Activated naive CD4-positive, alpha-beta T cell treated with anti-CD3 and anti-CD28 coated beads for 36 hours (primary cell): ENCODE measurements around the gene SYNDIG1. TPM values are rescaled to one million over a fixed set of nuclear protein-coding genes. Genes with fewer than 3 reads are reported as not detected.
"Not testable (repeated sequence)": the region's sequence is repeated elsewhere in the genome, so short reads cannot be mapped to it uniquely, and the experiment has no call there.

Experiments used
- CTCF ChIA-PET: fragments of 350-600 bp; sonication (Branson Sonifier 250); formaldehyde crosslinking; loops from one replicate; lab custom pipeline; 2021; ENCODE audit warnings: antibody characterized with exemption; lab: Charles Lee
- DNase-seq: peaks from one replicate; pipeline ENCODE4 v3.0.0-alpha.2; 2020
- H3K27ac Mint-ChIP-seq: one replicate; pipeline ENCODE4 v1.8.0; 2021; ENCODE audit warnings: mild to moderate bottlenecking, mixed read lengths
- H3K27me3 Mint-ChIP-seq: one replicate; pipeline ENCODE4 v1.8.0; 2021; ENCODE audit warnings: low read depth, mixed read lengths
- H3K36me3 Mint-ChIP-seq: one replicate; pipeline ENCODE4 v1.8.0; 2021; ENCODE audit warnings: low read depth, mixed read lengths
- H3K4me1 Mint-ChIP-seq: one replicate; pipeline ENCODE4 v1.8.0; 2021; ENCODE audit warnings: low read depth, mixed read lengths
- H3K4me3 Mint-ChIP-seq: one replicate; pipeline ENCODE4 v1.8.0; 2021; ENCODE audit warnings: mild to moderate bottlenecking, moderate library complexity, mixed read lengths
- H3K9me3 Mint-ChIP-seq: one replicate; pipeline ENCODE4 v1.8.0; 2021; ENCODE audit warnings: mixed read lengths
- intact Hi-C: fragments of 100-400 bp; cut with micrococcal nuclease; formaldehyde crosslinking; loops from one replicate; pipeline ENCODE4 v1.15.1; 2023
- total RNA-seq, 2 experiments: library from RNA; stranded (reverse); gene quantifications; one replicate each; pipeline ENCODE4 v1.2.3, GENCODE V29; 2021

SYNDIG1 gene
- total RNA-seq, 2 experiments from 2014 or later, result not detected

GRCh38 chr20:24612799-24613775 lies 143.7 kb downstream of the SYNDIG1 start:
- Mint-ChIP-seq H3K27me3 (no peaks in the 10 kb centered on the region), H3K36me3 (no peaks in the 10 kb centered on the region), H3K9me3 (no peaks in the 10 kb centered on the region), H3K4me3 (no peak overlapping the region), H3K4me1 (no peaks in the 10 kb centered on the region), H3K27ac (no peak overlapping the region)
- CTCF ChIA-PET, result interaction anchor here (0.5 kb wide), 1 partner anchor 678 kb away, joined by 4 read pairs; no protein-coding TSS in a partner anchor
- no peak for DNase-seq
- intact Hi-C loops, result loop anchor here (10.0 kb wide), 1 partner anchor 272 kb away; no protein-coding TSS in a partner anchor

GRCh38 chr20:24614341-24614740 lies 144.9 kb downstream of the SYNDIG1 start:
- H3K27me3 Mint-ChIP-seq, result no peaks in the 10 kb centered on the region
- no peaks in the 10 kb centered on the region for H3K4me1 Mint-ChIP-seq
- no peak overlapping the region for H3K4me3 Mint-ChIP-seq
- intact Hi-C loops, result loop anchor here (10.0 kb wide), 1 partner anchor 270 kb away; no protein-coding TSS in a partner anchor
- DNase-seq, result no peak
- no peaks in the 10 kb centered on the region for H3K9me3 Mint-ChIP-seq
- no peaks in the 10 kb centered on the region for H3K36me3 Mint-ChIP-seq
- CTCF ChIA-PET, result no interaction called here
- H3K27ac Mint-ChIP-seq, result no peak overlapping the region

GRCh38 chr20:24615353-24615752 lies 145.9 kb downstream of the SYNDIG1 start:
- Mint-ChIP-seq H3K27ac (no peak overlapping the region), H3K4me1 (no peaks in the 10 kb centered on the region), H3K9me3 (no peaks in the 10 kb centered on the region), H3K4me3 (no peak overlapping the region), H3K27me3 (no peaks in the 10 kb centered on the region), H3K36me3 (no peaks in the 10 kb centered on the region)
- CTCF ChIA-PET, result no interaction called here
- DNase-seq, result no peak
- intact Hi-C loops, result loop anchor here (10.0 kb wide), 1 partner anchor 269 kb away; no protein-coding TSS in a partner anchor

- intact Hi-C loops, result loop anchor here (10.0 kb wide), 1 partner anchor 268 kb away; no protein-coding TSS in a partner anchor
- Mint-ChIP-seq H3K27me3 (no peaks in the 10 kb centered on the region), H3K4me1 (no peaks in the 10 kb centered on the region), H3K9me3 (no peaks in the 10 kb centered on the region), H3K4me3 (no peak overlapping the region), H3K36me3 (no peaks in the 10 kb centered on the region), H3K27ac (no peak overlapping the region)
- no peak for DNase-seq
- CTCF ChIA-PET, result no interaction called here
These were observed 147.0 kb downstream of the SYNDIG1 start for GRCh38 chr20:24616258-24617079.

GRCh38 chr20:24617080-24617432 lies 147.6 kb downstream of the SYNDIG1 start:
- no peaks in the 10 kb centered on the region for H3K9me3 Mint-ChIP-seq

GRCh38 chr20:24617757-24618450 lies 148.5 kb downstream of the SYNDIG1 start:
- intact Hi-C loops, result loop anchor here (10.0 kb wide), 1 partner anchor 267 kb away; no protein-coding TSS in a partner anchor
- CTCF ChIA-PET, result no interaction called here

More at GRCh38 chr20:24617080-24617432, 147.6 kb downstream of the SYNDIG1 start:
- Mint-ChIP-seq H3K4me3 (no peak overlapping the region), H3K27ac (no peak overlapping the region), H3K36me3 (no peaks in the 10 kb centered on the region), H3K27me3 (no peaks in the 10 kb centered on the region), H3K4me1 (no peaks in the 10 kb centered on the region)
- DNase-seq, result no peak
- intact Hi-C loops, result loop anchor here (10.0 kb wide), 1 partner anchor 268 kb away; no protein-coding TSS in a partner anchor
- CTCF ChIA-PET, result no interaction called here

GRCh38 chr20:24618739-24619138 lies 149.3 kb downstream of the SYNDIG1 start:
- no peaks in the 10 kb centered on the region for H3K9me3 Mint-ChIP-seq
- no peak overlapping the region for H3K27ac Mint-ChIP-seq
- no peaks in the 10 kb centered on the region for H3K27me3 Mint-ChIP-seq
- intact Hi-C loops, result loop anchor here (10.0 kb wide), 1 partner anchor 266 kb away; no protein-coding TSS in a partner anchor
- H3K36me3 Mint-ChIP-seq, result no peaks in the 10 kb centered on the region
- CTCF ChIA-PET, result no interaction called here
- no peak overlapping the region for H3K4me3 Mint-ChIP-seq
- no peaks in the 10 kb centered on the region for H3K4me1 Mint-ChIP-seq
- no peak for DNase-seq

More at GRCh38 chr20:24617757-24618450, 148.5 kb downstream of the SYNDIG1 start:
- H3K4me3 Mint-ChIP-seq, result no peak overlapping the region
- H3K4me1 Mint-ChIP-seq, result no peaks in the 10 kb centered on the region
- no peak for DNase-seq
- H3K36me3 Mint-ChIP-seq, result no peaks in the 10 kb centered on the region
- no peaks in the 10 kb centered on the region for H3K9me3 Mint-ChIP-seq
- no peak overlapping the region for H3K27ac Mint-ChIP-seq
- H3K27me3 Mint-ChIP-seq, result no peaks in the 10 kb centered on the region

GRCh38 chr20:24619212-24619611 lies 149.8 kb downstream of the SYNDIG1 start:
- H3K27me3 Mint-ChIP-seq, result no peaks in the 10 kb centered on the region
- H3K27ac Mint-ChIP-seq, result no peak overlapping the region
- H3K9me3 Mint-ChIP-seq, result no peaks in the 10 kb centered on the region
- no peak overlapping the region for H3K4me3 Mint-ChIP-seq
- intact Hi-C loops, result loop anchor here (10.0 kb wide), 1 partner anchor 266 kb away; no protein-coding TSS in a partner anchor
- no peak for DNase-seq
- no peaks in the 10 kb centered on the region for H3K36me3 Mint-ChIP-seq
- no peaks in the 10 kb centered on the region for H3K4me1 Mint-ChIP-seq
- CTCF ChIA-PET, result no interaction called here

- CTCF ChIA-PET, result no interaction called here
- Mint-ChIP-seq H3K27ac (no peak overlapping the region), H3K9me3 (no peaks in the 10 kb centered on the region), H3K27me3 (no peaks in the 10 kb centered on the region), H3K4me3 (no peak overlapping the region), H3K36me3 (no peaks in the 10 kb centered on the region), H3K4me1 (no peaks in the 10 kb centered on the region)
- intact Hi-C loops, result no loop called here
- no peak for DNase-seq
These were observed 151.6 kb downstream of the SYNDIG1 start for GRCh38 chr20:24620937-24621519.

GRCh38 chr20:24622856-24623255 lies 153.4 kb downstream of the SYNDIG1 start:
- no peaks in the 10 kb centered on the region for H3K27me3 Mint-ChIP-seq
- H3K27ac Mint-ChIP-seq, result no peak overlapping the region
- DNase-seq, result no peak
- H3K36me3 Mint-ChIP-seq, result no peaks in the 10 kb centered on the region
- intact Hi-C loops, result no loop called here
- H3K4me3 Mint-ChIP-seq, result no peak overlapping the region
- no peaks in the 10 kb centered on the region for H3K4me1 Mint-ChIP-seq
- CTCF ChIA-PET, result no interaction called here
- H3K9me3 Mint-ChIP-seq, result no peaks in the 10 kb centered on the region

GRCh38 chr20:24626141-24626540 lies 156.7 kb downstream of the SYNDIG1 start:
- H3K27me3 Mint-ChIP-seq, intact Hi-C loops, DNase-seq, H3K27ac Mint-ChIP-seq, H3K9me3 Mint-ChIP-seq, H3K4me3 Mint-ChIP-seq, CTCF ChIA-PET, H3K4me1 Mint-ChIP-seq, H3K36me3 Mint-ChIP-seq: not testable (repeated sequence)
